Activated naive CD4-positive, alpha-beta T cell (primary cell): Measurements from ENCODE around the gene MYO1C.
"Not testable (repeated sequence)": the region's sequence is repeated elsewhere in the genome, so short reads cannot be mapped to it uniquely, and the experiment has no call there.

Experiments used
- DNase-seq, 4 experiments: peaks; one replicate each; lab custom pipeline; 2025; lab: John Stamatoyannopoulos, UW

MYO1C gene

GRCh38 chr17:1492249-1493206 is at the start of gene MYO1C:
Gene MYO1C (minus strand): TSS chr17:1492686. CDS start chr17:1492487, 199 bp downstream.
- DNase-seq: no peak

- no peak for DNase-seq
Measured at GRCh38 chr17:1541367-1541904, 49.0 kb upstream of the MYO1C start.

GRCh38 chr17:1539811-1540210 is 47.3 kb upstream of the MYO1C start:
- no peak for DNase-seq

GRCh38 chr17:1535737-1536136 is 43.3 kb upstream of the MYO1C start:
- no peak for DNase-seq

GRCh38 chr17:1533661-1534325 is 41.3 kb upstream of the MYO1C start:
- no peak for DNase-seq

- peak in 2 of 4 experiments; percentile 4 to 24 for DNase-seq
Measured at GRCh38 chr17:1532836-1533602, 40.5 kb upstream of the MYO1C start.

- DNase-seq: no peak
Measured at GRCh38 chr17:1529863-1530262, 37.4 kb upstream of the MYO1C start.

- DNase-seq: not testable (repeated sequence)
Measured at GRCh38 chr17:1526876-1527275, 34.4 kb upstream of the MYO1C start.

- no peak for DNase-seq
Measured at GRCh38 chr17:1522626-1523025, 30.1 kb upstream of the MYO1C start.

GRCh38 chr17:1521086-1521640 is 28.7 kb upstream of the MYO1C start:
- no peak for DNase-seq

- no peak for DNase-seq
Measured at GRCh38 chr17:1519678-1520077, 27.2 kb upstream of the MYO1C start.

GRCh38 chr17:1518410-1518809 is 25.9 kb upstream of the MYO1C start:
- DNase-seq: no peak

GRCh38 chr17:1516388-1517161 is 24.1 kb upstream of the MYO1C start, which contains the start of gene INPP5K:
Gene INPP5K (minus strand): TSS chr17:1516612. CDS start chr17:1516499, 113 bp downstream.
- DNase-seq: peak; percentile 88 to 97 (median 95)

GRCh38 chr17:1515640-1516387 is 23.3 kb upstream of the MYO1C start:
- DNase-seq: peak in 2 of 4 experiments; percentile 10 to 21

- DNase-seq: no peak
Measured at GRCh38 chr17:1512351-1512750, 19.9 kb upstream of the MYO1C start.

GRCh38 chr17:1511756-1512321 is 19.4 kb upstream of the MYO1C start:
- DNase-seq: no peak

- DNase-seq: no peak
Measured at GRCh38 chr17:1511290-1511689, 18.8 kb upstream of the MYO1C start.

GRCh38 chr17:1509290-1509881 is 16.9 kb upstream of the MYO1C start:
- DNase-seq: no peak

GRCh38 chr17:1508709-1509108 is 16.2 kb upstream of the MYO1C start:
- DNase-seq: not testable (repeated sequence)
